Fibroblast of lung (primary cell): ENCODE results near the gene IL1RAPL2. TPM values are rescaled to one million over a fixed set of nuclear protein-coding genes. Genes with fewer than 3 reads are reported as not detected.

ENCODE experiments used
- DNase-seq, 2 donors: peaks; one replicate each; pipeline versions ENCODE4 v3.0.0 to v3.0.0-alpha.2; 2010; ENCODE audit warnings: low read depth in 2 of 2
- H2AFZ ChIP-seq: 2 replicates; pipeline ENCODE4 v1.5.1; 2012; ENCODE audit warnings: low read length, control low read depth, inconsistent platforms
- H3K27ac ChIP-seq: 2 replicates; pipeline ENCODE4 v1.5.1; 2011; ENCODE audit warnings: low read length, control low read depth; ENCODE audit not compliant: insufficient read depth
- H3K27me3 ChIP-seq: 2 replicates; pipeline ENCODE4 v1.5.1; 2011; ENCODE audit warnings: mild to moderate bottlenecking, low read length; ENCODE audit not compliant: control insufficient read depth, insufficient read depth
- H3K36me3 ChIP-seq: 2 replicates; pipeline ENCODE4 v1.5.1; 2011; ENCODE audit warnings: low read length; ENCODE audit not compliant: control insufficient read depth, insufficient read depth
- H3K4me1 ChIP-seq: 2 replicates; pipeline ENCODE4 v1.5.1; 2011; ENCODE audit warnings: low read length; ENCODE audit not compliant: control insufficient read depth, insufficient read depth; ENCODE audit errors: extremely low read depth
- H3K4me2 ChIP-seq: 2 replicates; pipeline ENCODE4 v1.5.1; 2011; ENCODE audit warnings: low read length, control low read depth; ENCODE audit not compliant: insufficient read depth; ENCODE audit errors: extremely low read depth
- H3K4me3 ChIP-seq, 4 experiments: fragments of 200-600 bp in 1 of 4; sonication (generic) in 1 of 4; replicated peaks in 1 of 4; 2 replicates each; pipeline ENCODE4 v1.5.1; 2011 to 2016; ENCODE audit warnings: low read length in 4 of 4, low read depth in 3 of 4, mild to moderate bottlenecking in 3 of 4, control low read depth in 2 of 4, inconsistent platforms in 1 of 4, mixed read lengths in 1 of 4; ENCODE audit not compliant: insufficient read depth in 1 of 4; ENCODE audit errors: control extremely low read depth in 1 of 4
- H3K79me2 ChIP-seq: 2 replicates; pipeline ENCODE4 v1.5.1; 2012; ENCODE audit warnings: mild to moderate bottlenecking, low read length, inconsistent platforms; ENCODE audit not compliant: control insufficient read depth, insufficient read depth
- H3K9ac ChIP-seq: 2 replicates; pipeline ENCODE4 v1.5.1; 2011; ENCODE audit warnings: mild to moderate bottlenecking, low read length, control low read depth; ENCODE audit not compliant: insufficient read depth
- H3K9me3 ChIP-seq: 2 replicates; pipeline ENCODE4 v1.5.1; 2012; ENCODE audit warnings: low read depth, low read length; ENCODE audit not compliant: control insufficient read depth, insufficient read depth
- H4K20me1 ChIP-seq: 2 replicates; pipeline ENCODE4 v1.5.1; 2011; ENCODE audit warnings: low read length; ENCODE audit not compliant: control insufficient read depth, insufficient read depth; ENCODE audit errors: extremely low read depth
- EZH2 ChIP-seq: IDR thresholded peaks from 2 replicates; pipeline ENCODE4 v1.5.1; 2012; ENCODE audit warnings: low read length, control low read depth, mild to moderate bottlenecking; ENCODE audit errors: missing control alignments
- polyA plus RNA-seq, 2 donors: library from polyadenylated mRNA; depleted of rRNA in 1 of 2; stranded (reverse) in 1 of 2; unstranded in 1 of 2; fragments of >200 nt; gene quantifications; 2 replicates each; pipeline ENCODE4 v1.2.1, GENCODE V29; 2011 to 2012; ENCODE audit warnings: missing spikeins in 1 of 2
- total RNA-seq: library from RNA; depleted of rRNA; stranded (reverse); fragments of >200 nt; gene quantifications from 2 replicates; pipeline ENCODE4 v1.2.1, GENCODE V29; 2014
- TF ChIP-seq, protein P1 (sequence below), 2 donors: IDR thresholded peaks in 1 of 2; conservative IDR thresholded peaks in 1 of 2; 1 replicate in 1 of 2; 2 replicates in 1 of 2; pipeline ENCODE4 v1.5.1; 2011 to 2012; ENCODE audit warnings: low read length in 2 of 2, control low read depth in 1 of 2, inconsistent platforms in 1 of 2, low read depth in 1 of 2, mild to moderate bottlenecking in 1 of 2

Gene IL1RAPL2
- total and polyA plus RNA-seq, 2 donors (not counting 1 experiment from before 2014, with no cell fraction given): 0.22 TPM; not detected in 1

DNA sequence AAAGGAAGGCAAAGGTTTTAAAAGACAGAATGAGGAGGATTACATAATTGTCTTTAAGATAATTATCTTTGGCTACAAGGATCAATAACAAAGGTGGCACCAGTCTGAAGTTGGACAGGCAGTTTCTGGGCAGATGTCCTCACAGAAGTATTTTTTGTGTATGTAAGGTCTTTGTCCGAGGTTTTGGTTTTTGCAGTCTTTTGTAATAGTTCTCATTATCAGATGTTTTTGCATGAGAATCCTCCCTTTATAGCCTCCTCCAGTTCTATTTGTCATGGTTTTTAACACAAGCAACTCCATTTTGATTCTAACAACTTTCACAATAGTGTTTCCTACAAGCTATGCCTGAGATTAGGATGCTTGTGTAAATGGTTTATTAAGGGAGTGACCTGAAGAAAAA lies 286.2 kb downstream of the IL1RAPL2 start:
- Histone ChIP-seq H3K4me3 (no peak overlapping the region), H3K9ac (no peak overlapping the region), H3K27ac (no peak overlapping the region), H3K79me2 (no peaks in the 10 kb centered on the region), H3K4me1 (no peaks in the 10 kb centered on the region), H3K36me3 (no peaks in the 10 kb centered on the region), H3K4me2 (no peak overlapping the region), H3K9me3 (no peaks in the 10 kb centered on the region), H4K20me1 (peaks cover under 1% of the 10 kb centered on the region), H3K27me3 (no peaks in the 10 kb centered on the region), H2AFZ (no peak overlapping the region)
- TF ChIP-seq, protein P1, sequence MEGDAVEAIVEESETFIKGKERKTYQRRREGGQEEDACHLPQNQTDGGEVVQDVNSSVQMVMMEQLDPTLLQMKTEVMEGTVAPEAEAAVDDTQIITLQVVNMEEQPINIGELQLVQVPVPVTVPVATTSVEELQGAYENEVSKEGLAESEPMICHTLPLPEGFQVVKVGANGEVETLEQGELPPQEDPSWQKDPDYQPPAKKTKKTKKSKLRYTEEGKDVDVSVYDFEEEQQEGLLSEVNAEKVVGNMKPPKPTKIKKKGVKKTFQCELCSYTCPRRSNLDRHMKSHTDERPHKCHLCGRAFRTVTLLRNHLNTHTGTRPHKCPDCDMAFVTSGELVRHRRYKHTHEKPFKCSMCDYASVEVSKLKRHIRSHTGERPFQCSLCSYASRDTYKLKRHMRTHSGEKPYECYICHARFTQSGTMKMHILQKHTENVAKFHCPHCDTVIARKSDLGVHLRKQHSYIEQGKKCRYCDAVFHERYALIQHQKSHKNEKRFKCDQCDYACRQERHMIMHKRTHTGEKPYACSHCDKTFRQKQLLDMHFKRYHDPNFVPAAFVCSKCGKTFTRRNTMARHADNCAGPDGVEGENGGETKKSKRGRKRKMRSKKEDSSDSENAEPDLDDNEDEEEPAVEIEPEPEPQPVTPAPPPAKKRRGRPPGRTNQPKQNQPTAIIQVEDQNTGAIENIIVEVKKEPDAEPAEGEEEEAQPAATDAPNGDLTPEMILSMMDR (conservative IDR thresholded peaks at IDR 0.05 in 1 of 2, IDR thresholded peaks at IDR 0.05 in 1 of 2; ENCODE audit: low read depth in 1 of 2, low read length in 2 of 2): no peak
- TF ChIP-seq EZH2: no peak
- no peak for DNase-seq

GRCh38 chrX:104854188-104854587 lies 288.2 kb downstream of the IL1RAPL2 start:
- H3K4me2 ChIP-seq: no peak overlapping the region
- peaks cover 2% of the 10 kb centered on the region for H4K20me1 ChIP-seq
- H3K4me1 ChIP-seq: no peaks in the 10 kb centered on the region
- H3K79me2 ChIP-seq: no peaks in the 10 kb centered on the region
- H3K9ac ChIP-seq: no peak overlapping the region
- no peak overlapping the region for H3K27ac ChIP-seq
- H3K9me3 ChIP-seq: no peaks in the 10 kb centered on the region
- H3K27me3 ChIP-seq: no peaks in the 10 kb centered on the region
- no peak overlapping the region for H2AFZ ChIP-seq
- TF ChIP-seq EZH2: no peak
- TF ChIP-seq, protein P1 (conservative IDR thresholded peaks at IDR 0.05 in 1 of 2, IDR thresholded peaks at IDR 0.05 in 1 of 2; ENCODE audit: low read depth in 1 of 2, low read length in 2 of 2): no peak
- peak in 1 of 2 donors; percentile 81 for DNase-seq
- H3K4me3 ChIP-seq: no peak overlapping the region
- H3K36me3 ChIP-seq: no peaks in the 10 kb centered on the region

- Histone ChIP-seq H3K36me3 (no peaks in the 10 kb centered on the region), H3K27me3 (no peaks in the 10 kb centered on the region), H3K4me3 (no peak overlapping the region), H3K4me2 (no peak overlapping the region), H3K9ac (no peak overlapping the region), H3K27ac (no peak overlapping the region), H3K4me1 (no peaks in the 10 kb centered on the region), H3K79me2 (no peaks in the 10 kb centered on the region), H2AFZ (no peak overlapping the region), H3K9me3 (no peaks in the 10 kb centered on the region), H4K20me1 (peaks cover 2% of the 10 kb centered on the region)
- TF ChIP-seq, protein P1 (conservative IDR thresholded peaks at IDR 0.05 in 1 of 2, IDR thresholded peaks at IDR 0.05 in 1 of 2; ENCODE audit: low read depth in 1 of 2, low read length in 2 of 2): no peak
- DNase-seq: peak in 1 of 2 donors; percentile 84
Observed at GRCh38 chrX:104854790-104855340, 288.9 kb downstream of the IL1RAPL2 start.
